ENCODE measurements around the gene NXPH2.
A peak's percentile ranks its signal among the peaks of the same experiment; 100 is the strongest.

NXPH2 gene

DNA sequence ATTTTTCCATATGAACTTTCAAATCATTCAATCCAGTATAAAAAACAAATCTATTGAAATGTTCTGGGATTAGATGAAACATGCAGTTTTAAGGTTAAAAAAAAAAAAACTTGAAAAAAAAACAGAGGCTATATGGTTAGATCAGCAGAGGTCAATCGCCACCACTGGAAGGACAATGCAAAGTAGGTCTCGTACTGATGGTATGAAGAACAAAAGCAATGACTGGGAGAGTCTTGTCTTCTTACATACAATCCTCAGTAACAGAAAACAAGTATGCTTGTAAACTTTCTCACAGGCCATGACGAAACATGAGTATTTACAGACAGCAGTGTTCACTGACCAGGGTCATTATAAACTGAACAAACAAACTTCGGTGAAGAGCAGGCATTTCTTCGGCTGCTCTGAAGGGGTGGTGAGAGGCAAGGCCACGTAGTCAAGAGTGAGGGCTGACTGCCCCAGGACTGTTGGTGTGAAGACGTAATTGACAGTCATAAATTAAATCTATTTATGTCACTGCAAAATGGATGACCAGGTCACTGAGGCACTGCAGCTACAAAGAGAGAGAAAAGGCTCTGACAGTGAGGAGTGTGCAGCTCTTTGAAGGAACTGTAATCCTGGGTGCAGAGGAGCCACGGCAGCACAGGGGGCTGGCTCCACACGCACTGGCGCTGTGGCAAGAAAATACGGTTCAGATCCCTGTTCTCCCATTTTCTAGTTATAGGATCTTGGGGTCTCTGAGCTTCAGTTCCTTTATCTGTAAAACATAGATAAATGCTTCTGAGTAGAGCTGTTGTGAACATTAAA is 60.0 kb downstream of the NXPH2 start:
- 0 out of 22 replicates have a peak, but pooled peaks cover 0 to 5% (median 0%) of the 10 kb centered on the region in 11 experiments for H3K9me3 ChIP-seq (replicated peaks in 1 of 11)
- no peak overlapping the region for H3K4me3 ChIP-seq
- H3K4me2 ChIP-seq, result no peak overlapping the region
- no peaks in the 10 kb centered on the region for H3K36me3 ChIP-seq
- no peaks in the 10 kb centered on the region for H4K20me1 ChIP-seq
- 0 out of 20 replicates have a peak, but pooled peaks cover 0 to 6% (median 0%) of the 10 kb centered on the region in 10 experiments for H3K4me1 ChIP-seq
- no peak overlapping the region for H3K9ac ChIP-seq
- no peak overlapping the region for H3K27ac ChIP-seq
- no peak for TF ChIP-seq Cebpa-rat (IDR thresholded peaks at IDR 0.05)
- H3K27me3 ChIP-seq, result no peaks in the 10 kb centered on the region

DNA sequence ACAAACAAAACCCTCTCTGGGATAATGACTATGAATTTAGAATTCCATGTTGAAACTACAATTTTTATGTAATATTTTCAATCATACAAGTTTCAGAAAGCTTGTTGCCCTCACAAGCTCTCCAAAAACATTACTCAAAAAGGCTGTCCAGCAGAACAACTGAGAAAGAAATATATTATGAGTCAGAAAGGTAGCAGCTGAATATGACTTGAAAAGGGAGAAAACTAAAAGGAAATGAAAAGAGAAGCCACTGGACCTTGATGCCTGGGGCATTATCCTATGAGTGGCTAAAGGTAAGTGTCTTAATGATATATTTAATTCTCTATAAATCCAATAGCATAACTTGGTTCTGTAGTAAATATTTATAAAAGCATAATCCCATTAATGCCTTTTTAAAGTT is 61.8 kb downstream of the NXPH2 start:
- H3K9ac ChIP-seq, result no peak overlapping the region
- 0 out of 22 replicates have a peak, but pooled peaks cover 0 to 5% (median 0%) of the 10 kb centered on the region in 11 experiments for H3K9me3 ChIP-seq (replicated peaks in 1 of 11)
- no peak overlapping the region for H3K4me3 ChIP-seq
- H3K4me2 ChIP-seq, result no peak overlapping the region
- no peaks in the 10 kb centered on the region for H3K27me3 ChIP-seq
- H4K20me1 ChIP-seq, result no peaks in the 10 kb centered on the region
- H3K4me1 ChIP-seq, result 0 out of 20 replicates have a peak, but pooled peaks cover 0 to 6% (median 0%) of the 10 kb centered on the region in 10 experiments
- H3K36me3 ChIP-seq, result no peaks in the 10 kb centered on the region
- no peak for TF ChIP-seq Cebpa-rat (IDR thresholded peaks at IDR 0.05)
- H3K27ac ChIP-seq, result no peak overlapping the region

DNA sequence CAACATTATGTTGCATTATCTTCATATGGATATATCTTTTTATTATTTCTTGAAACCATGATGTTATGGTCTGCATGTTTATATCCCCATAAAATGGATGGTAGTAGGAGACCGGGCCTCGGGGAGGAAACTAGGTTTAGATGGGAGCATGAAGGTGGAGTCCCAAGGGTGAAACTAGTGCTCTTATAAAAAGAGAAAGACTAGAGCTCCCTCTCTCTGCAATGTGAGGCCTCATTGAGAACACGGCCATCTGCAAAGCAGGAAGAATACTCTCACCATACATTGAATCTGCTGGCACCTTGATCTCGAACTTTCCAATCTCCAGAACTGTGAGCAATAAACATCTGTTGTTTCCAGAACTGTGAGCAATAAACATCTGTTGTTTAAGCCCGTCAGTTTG is 64.0 kb downstream of the NXPH2 start:
- Histone ChIP-seq H3K36me3 (no peaks in the 10 kb centered on the region), H3K27ac (no peak overlapping the region), H3K9ac (no peak overlapping the region), H4K20me1 (no peaks in the 10 kb centered on the region), H3K27me3 (no peaks in the 10 kb centered on the region), H3K4me3 (no peak overlapping the region), H3K9me3 (replicated peaks in 1 of 11) (0 out of 22 replicates have a peak, but pooled peaks cover 0 to 5% (median 0%) of the 10 kb centered on the region in 11 experiments), H3K4me2 (no peak overlapping the region), H3K4me1 (peaks cover 0 to 15% (median 0%) of the 10 kb centered on the region in 10 experiments; a peak in 5 of 20 replicates)
- TF ChIP-seq Cebpa-rat (IDR thresholded peaks at IDR 0.05), result no peak

DNA sequence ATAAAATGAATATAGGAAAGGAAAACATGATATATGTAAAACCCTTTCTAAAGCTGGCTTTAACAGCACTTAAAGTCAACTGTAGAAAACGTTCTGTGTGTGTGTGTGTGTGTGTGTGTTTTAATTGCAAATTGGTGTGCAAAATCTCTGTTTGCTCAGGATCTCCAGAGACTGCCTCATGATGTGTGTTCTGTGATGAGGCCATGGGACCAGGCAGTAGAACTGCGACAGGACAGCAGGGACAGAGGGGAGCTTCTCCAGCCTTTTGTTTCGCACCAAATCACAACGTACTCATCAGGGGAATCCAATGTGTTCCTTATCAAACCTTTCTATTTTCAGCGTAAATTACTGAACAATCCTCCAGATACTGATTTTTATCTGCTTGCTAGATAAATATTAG is 66.7 kb downstream of the NXPH2 start:
- peaks cover 0 to 22% (median 0%) of the 10 kb centered on the region in 10 experiments; a peak in 5 of 20 replicates for H3K4me1 ChIP-seq
- H3K4me2 ChIP-seq, result no peak overlapping the region
- no peak for TF ChIP-seq Cebpa-rat (IDR thresholded peaks at IDR 0.05)
- no peaks in the 10 kb centered on the region for H3K27me3 ChIP-seq
- H3K4me3 ChIP-seq, result no peak overlapping the region
- H4K20me1 ChIP-seq, result no peaks in the 10 kb centered on the region
- no peak overlapping the region for H3K9ac ChIP-seq
- H3K9me3 ChIP-seq (replicated peaks in 1 of 11), result 0 out of 22 replicates have a peak, but pooled peaks cover 0 to 5% (median 0%) of the 10 kb centered on the region in 11 experiments
- no peaks in the 10 kb centered on the region for H3K36me3 ChIP-seq
- H3K27ac ChIP-seq, result no peak overlapping the region

- H3K4me1 ChIP-seq, result peaks cover 0 to 23% (median 0%) of the 10 kb centered on the region in 10 experiments; a peak in 5 of 20 replicates
- no peaks in the 10 kb centered on the region for H3K27me3 ChIP-seq
- no peaks in the 10 kb centered on the region for H3K36me3 ChIP-seq
- TF ChIP-seq Cebpa-rat (IDR thresholded peaks at IDR 0.05), result no peak
- 0 out of 22 replicates have a peak, but pooled peaks cover 0 to 5% (median 0%) of the 10 kb centered on the region in 11 experiments for H3K9me3 ChIP-seq (replicated peaks in 1 of 11)
- no peaks in the 10 kb centered on the region for H4K20me1 ChIP-seq
- H3K27ac ChIP-seq, result no peak overlapping the region
- H3K4me3 ChIP-seq, result no peak overlapping the region
- no peak overlapping the region for H3K4me2 ChIP-seq
- no peak overlapping the region for H3K9ac ChIP-seq
Measured at GRCh38 chr2:138713069-138713496, 67.1 kb downstream of the NXPH2 start.

GRCh38 chr2:138712212-138712979 is 67.8 kb downstream of the NXPH2 start:
- peak overlapping the region in 2 of 11 experiments; percentile 49 to 54; a peak in 5 of 22 replicates for H3K4me2 ChIP-seq
- H3K4me3 ChIP-seq, result no peak overlapping the region
- no peaks in the 10 kb centered on the region for H3K36me3 ChIP-seq
- H3K9ac ChIP-seq, result no peak overlapping the region
- no peak for TF ChIP-seq Cebpa-rat (IDR thresholded peaks at IDR 0.05)
- 0 out of 22 replicates have a peak, but pooled peaks cover 0 to 5% (median 0%) of the 10 kb centered on the region in 11 experiments for H3K9me3 ChIP-seq (replicated peaks in 1 of 11)
- no peaks in the 10 kb centered on the region for H3K27me3 ChIP-seq
- H3K27ac ChIP-seq, result no peak overlapping the region
- peaks cover 0 to 30% (median 0%) of the 10 kb centered on the region in 10 experiments; a peak in 6 of 20 replicates for H3K4me1 ChIP-seq
- H4K20me1 ChIP-seq, result no peaks in the 10 kb centered on the region

DNA sequence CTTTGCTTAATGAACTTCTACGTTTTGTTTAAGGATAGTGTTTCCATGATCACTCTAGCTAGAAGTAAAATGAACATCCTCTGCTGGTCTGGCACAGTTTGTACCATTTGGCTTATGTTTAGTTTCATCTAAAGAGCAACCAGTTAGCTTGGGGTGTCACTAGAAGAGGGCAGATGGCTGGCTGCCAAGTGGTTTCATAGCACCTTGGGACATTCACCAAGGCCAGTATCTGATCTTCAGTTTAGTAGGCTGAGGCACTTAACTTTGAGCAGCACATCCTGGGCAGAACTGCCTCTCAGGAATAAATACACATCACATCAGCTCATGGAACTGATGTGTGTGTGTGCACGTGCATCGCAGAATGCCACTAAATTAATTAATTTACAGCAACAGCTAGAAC is 68.4 kb downstream of the NXPH2 start:
- H3K27me3 ChIP-seq, result no peaks in the 10 kb centered on the region
- no peak overlapping the region for H3K4me3 ChIP-seq
- H3K9me3 ChIP-seq (replicated peaks in 1 of 11), result 0 out of 22 replicates have a peak, but pooled peaks cover 0 to 5% (median 0%) of the 10 kb centered on the region in 11 experiments
- no peak overlapping the region for H3K9ac ChIP-seq
- H3K36me3 ChIP-seq, result no peaks in the 10 kb centered on the region
- no peaks in the 10 kb centered on the region for H4K20me1 ChIP-seq
- peaks cover 0 to 34% (median 0%) of the 10 kb centered on the region in 10 experiments; a peak in 6 of 20 replicates for H3K4me1 ChIP-seq
- no peak for TF ChIP-seq Cebpa-rat (IDR thresholded peaks at IDR 0.05)
- no peak overlapping the region for H3K27ac ChIP-seq
- H3K4me2 ChIP-seq, result peak overlapping the region in 2 of 11 experiments; percentile 49 to 54; a peak in 5 of 22 replicates

DNA sequence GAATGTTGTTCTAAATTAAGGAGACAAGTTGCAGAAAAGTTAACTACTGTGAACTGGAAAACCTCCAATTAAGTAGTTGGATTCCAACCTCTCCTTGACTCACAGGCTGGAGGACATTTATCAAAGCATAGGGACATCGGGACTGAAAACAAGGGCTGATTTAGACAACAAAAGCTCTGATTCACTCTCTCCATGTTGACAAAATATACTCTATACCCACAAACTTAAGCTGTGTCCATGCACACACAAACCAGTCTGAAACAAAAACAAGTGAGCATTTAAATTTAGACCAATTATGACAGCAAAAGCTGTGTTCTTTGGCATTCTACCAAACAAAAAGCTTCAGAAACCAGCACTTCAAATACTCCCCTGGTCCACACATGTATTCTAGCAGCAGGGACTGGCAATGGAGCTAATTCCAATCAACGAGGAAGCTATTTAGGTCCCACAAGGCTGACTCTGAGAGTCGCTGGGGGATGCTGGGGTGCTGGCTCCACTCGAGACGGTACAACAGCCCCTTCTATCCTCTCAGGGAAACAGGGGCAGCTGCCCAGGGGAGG is 71.4 kb downstream of the NXPH2 start:
- Histone ChIP-seq H3K9me3 (replicated peaks in 1 of 11) (no peaks in the 10 kb centered on the region), H3K4me2 (no peak overlapping the region), H4K20me1 (no peaks in the 10 kb centered on the region)

More for the DNA sequence above, 71.4 kb downstream of the NXPH2 start:
- no peak overlapping the region; a peak in 1 of 22 replicates for H3K27ac ChIP-seq
- no peaks in the 10 kb centered on the region for H3K27me3 ChIP-seq
- H3K4me1 ChIP-seq, result peaks cover 0 to 34% (median 0%) of the 10 kb centered on the region in 10 experiments; a peak in 6 of 20 replicates
- no peak for TF ChIP-seq Cebpa-rat (IDR thresholded peaks at IDR 0.05)
- H3K9ac ChIP-seq, result no peak overlapping the region
- H3K4me3 ChIP-seq, result no peak overlapping the region
- H3K36me3 ChIP-seq, result no peaks in the 10 kb centered on the region

All from BLaER1 treated with 17β-estradiol and CSF1 and Interleukin-3, amounts not matched to agents 10 nM and 100 nM (cell line).